ENCODE measurements around the gene NLGN4Y.

DNA sequence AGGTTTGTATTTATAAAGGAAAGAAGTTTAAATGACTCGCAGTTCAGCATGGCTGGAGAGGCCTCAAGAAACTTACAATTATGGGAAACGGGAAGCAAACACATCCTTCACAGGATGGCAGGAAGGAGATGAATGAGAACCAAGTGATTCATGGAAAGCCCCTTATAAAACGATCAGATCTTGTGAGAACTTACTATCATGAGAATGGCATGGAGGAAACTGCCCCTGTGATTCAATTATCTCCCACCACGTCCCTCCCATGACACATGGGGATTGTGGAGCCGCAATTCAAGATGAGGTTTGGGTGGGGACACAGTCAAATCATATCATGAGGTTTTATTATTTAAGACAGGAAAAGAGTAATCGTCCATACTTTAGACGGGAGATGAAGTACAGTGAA lies 4.0 kb downstream of the NLGN4Y start:
- TF ChIP-seq TAF1 (IDR thresholded peaks at IDR 0.05; ENCODE audit: borderline replicate concordance, low read depth, low read length) (no peak), CTCF (IDR thresholded peaks at IDR 0.05) (no peak), FOXM1 (IDR thresholded peaks at IDR 0.05; ENCODE audit: low read depth) (no peak), TEAD4 (IDR thresholded peaks at IDR 0.05; ENCODE audit: borderline replicate concordance, insufficient read depth) (no peak), EP300 (IDR thresholded peaks at IDR 0.05; ENCODE audit: borderline replicate concordance in 1 of 2, low read depth in 1 of 2, low read length in 1 of 2) (no peak), GABPA (IDR thresholded peaks at IDR 0.05; ENCODE audit: low read depth) (no peak), GATA2 (CRISPR knock-in tag; IDR thresholded peaks at IDR 0.05) (no peak), RAD21 (IDR thresholded peaks at IDR 0.05; ENCODE audit: low read length) (no peak), YY1 (IDR thresholded peaks at IDR 0.05; ENCODE audit: low read depth) (no peak), RFX5 (IDR thresholded peaks at IDR 0.05; ENCODE audit: low read length) (no peak), TCF12 (IDR thresholded peaks at IDR 0.05) (no peak)
- TF ChIP-seq, protein P1, sequence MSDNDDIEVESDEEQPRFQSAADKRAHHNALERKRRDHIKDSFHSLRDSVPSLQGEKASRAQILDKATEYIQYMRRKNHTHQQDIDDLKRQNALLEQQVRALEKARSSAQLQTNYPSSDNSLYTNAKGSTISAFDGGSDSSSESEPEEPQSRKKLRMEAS (IDR thresholded peaks at IDR 0.05; ENCODE audit: low read depth) = no peak
